GM23248 (cell line): ENCODE data around the gene ENOX1.

Experiments
- EZH2 ChIP-seq: fragments of 200-600 bp; sonication (generic); IDR thresholded peaks from 2 replicates; pipeline ENCODE4 v1.6.1; 2018; ENCODE audit warnings: antibody characterized with exemption, mild to moderate bottlenecking; ENCODE audit not compliant: insufficient read depth, poor library complexity, severe bottlenecking
- EZH2phosphoT487 ChIP-seq: fragments of 200-600 bp; sonication (generic); IDR thresholded peaks from 2 replicates; pipeline ENCODE4 v1.6.1; 2018; ENCODE audit warnings: antibody characterized with exemption, moderate library complexity, mild to moderate bottlenecking, low read depth; ENCODE audit not compliant: insufficient read depth

DNA sequence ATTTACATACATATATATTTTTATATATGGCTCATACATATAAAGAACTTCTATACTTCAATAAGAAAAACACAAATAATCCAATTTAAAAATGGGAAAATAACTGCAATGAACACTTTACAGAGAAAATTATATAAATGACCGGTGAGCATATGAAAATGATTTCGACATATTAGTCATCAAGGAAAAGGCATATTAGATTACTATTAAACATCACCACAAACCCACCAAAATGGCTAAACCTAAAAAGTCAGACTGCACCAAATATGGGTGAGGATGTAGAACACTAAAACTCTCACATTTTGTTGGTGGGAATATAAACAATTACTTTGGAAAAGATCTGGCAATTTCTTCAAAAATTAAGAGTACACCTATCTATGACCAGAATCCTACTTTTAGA is 316.2 kb downstream of the ENOX1 start:
- TF ChIP-seq EZH2 (no peak), EZH2phosphoT487 (no peak)
